GM19468 (cell line): ENCODE measurements around the gene OCRL.
"Not testable (repeated sequence)": the region's sequence is repeated elsewhere in the genome, so short reads cannot be mapped to it uniquely, and the experiment has no call there.

Experiments
- ATAC-seq: cut with Tn5 transposase; IDR thresholded peaks from one replicate; pipeline ENCODE4 v1.9.1; 2021; ENCODE audit warnings: mild to moderate bottlenecking, moderate library complexity, moderate number of reproducible peaks; ENCODE audit not compliant: unreplicated experiment; ENCODE audit errors: extremely low read depth

Gene OCRL

GRCh38 chrX:129534816-129535578 lies 5.1 kb upstream of the OCRL start:
- no peak for ATAC-seq

- no peak for ATAC-seq
Measured at GRCh38 chrX:129540722-129541184, 694 bp downstream of the OCRL start.

- ATAC-seq, result no peak
Measured at GRCh38 chrX:129544780-129545179, 4.7 kb downstream of the OCRL start.

GRCh38 chrX:129545408-129545807 lies 5.3 kb downstream of the OCRL start:
- no peak for ATAC-seq

GRCh38 chrX:129549124-129549523 lies 9.1 kb downstream of the OCRL start:
- no peak for ATAC-seq

- peak; percentile 91 for ATAC-seq
Measured at GRCh38 chrX:129553619-129554288, 13.7 kb downstream of the OCRL start.

GRCh38 chrX:129554816-129555215 lies 14.8 kb downstream of the OCRL start:
- ATAC-seq, result not testable (repeated sequence)

- ATAC-seq, result no peak
Measured at GRCh38 chrX:129556806-129557315, 16.8 kb downstream of the OCRL start.

- ATAC-seq, result no peak
Measured at GRCh38 chrX:129557844-129558480, 17.9 kb downstream of the OCRL start.

GRCh38 chrX:129559783-129560182 lies 19.7 kb downstream of the OCRL start:
- no peak for ATAC-seq

- ATAC-seq, result no peak
Measured at GRCh38 chrX:129561453-129561852, 21.4 kb downstream of the OCRL start.

- not testable (repeated sequence) for ATAC-seq
Measured at GRCh38 chrX:129564345-129564744, 24.3 kb downstream of the OCRL start.

GRCh38 chrX:129565046-129565650 lies 25.1 kb downstream of the OCRL start:
- no peak for ATAC-seq

- ATAC-seq, result no peak
Measured at GRCh38 chrX:129566073-129566472, 26.0 kb downstream of the OCRL start.

- no peak for ATAC-seq
Measured at GRCh38 chrX:129568349-129568748, 28.3 kb downstream of the OCRL start.

GRCh38 chrX:129572422-129572821 lies 32.4 kb downstream of the OCRL start:
- ATAC-seq, result no peak

GRCh38 chrX:129573652-129574051 lies 33.6 kb downstream of the OCRL start:
- ATAC-seq, result not testable (repeated sequence)

- no peak for ATAC-seq
Measured at GRCh38 chrX:129574214-129574613, 34.2 kb downstream of the OCRL start.

- no peak for ATAC-seq
Measured at GRCh38 chrX:129576539-129576938, 36.5 kb downstream of the OCRL start.

- ATAC-seq, result no peak
Measured at GRCh38 chrX:129577473-129577872, 37.4 kb downstream of the OCRL start.
